ENCODE results near the gene PREX1.
A peak's percentile ranks its signal among the peaks of the same experiment; 100 is the strongest.

The PREX1 gene

GRCh38 chr20:48688579-48688978 lies 139.2 kb downstream of the PREX1 start:
- no CpG with 5 or more reads among the region's 8 CpGs for WGBS, 2 donors (ENCODE audit: extremely low coverage in 2 of 2, insufficient read length in 2 of 2, insufficient replicate concordance in 1 of 2)
- no peak overlapping the region for H3K27ac ChIP-seq (replicated peaks; ENCODE audit: low read length)
- H3K14ac ChIP-seq (ENCODE audit: low read length) = peak overlapping the region; percentile 21

GRCh38 chr20:48687117-48687800 lies 140.5 kb downstream of the PREX1 start:
- Histone ChIP-seq H3K9me3 (replicated peaks in 1 of 2; ENCODE audit: control insufficient read depth in 2 of 2, insufficient read depth in 1 of 2, low read depth in 1 of 2, low read length in 2 of 2) (no peaks in the 10 kb centered on the region), H3K4me2 (ENCODE audit: insufficient read depth, low read length, poor library complexity, severe bottlenecking) (no peak overlapping the region), H3K36me3 (replicated peaks in 1 of 2; ENCODE audit: control insufficient read depth in 2 of 2, insufficient read depth in 2 of 2, low read length in 2 of 2) (peaks cover 0 to 99% of the 10 kb centered on the region in 2 donors), H3K79me1 (ENCODE audit: low read depth, low read length) (no peaks in the 10 kb centered on the region), H3K27ac (replicated peaks; ENCODE audit: low read length) (no peak overlapping the region), H2BK15ac (ENCODE audit: low read length) (peak overlapping the region; percentile 5), H4K8ac (ENCODE audit: low read depth, low read length) (no peak overlapping the region), H3K18ac (ENCODE audit: low read length) (no peak overlapping the region), H4K91ac (ENCODE audit: low read depth, low read length, poor library complexity) (no peak overlapping the region), H2AK5ac (ENCODE audit: low read depth, low read length) (no peak overlapping the region), H3K14ac (ENCODE audit: low read length) (no peak overlapping the region), H3K4me1 (ENCODE audit: control insufficient read depth in 2 of 2, insufficient read depth in 1 of 2, low read depth in 1 of 2, low read length in 2 of 2) (peaks cover 0 to 24% of the 10 kb centered on the region in 2 donors), H2BK5ac (ENCODE audit: low read length) (no peak overlapping the region), H2BK120ac (ENCODE audit: low read depth, low read length) (no peak overlapping the region), H3K9ac (ENCODE audit: low read depth, low read length, poor library complexity) (no peak overlapping the region), H3K27me3 (ENCODE audit: control insufficient read depth in 3 of 3, insufficient read depth in 3 of 3, low read depth in 1 of 3, low read length in 3 of 3) (no peaks in the 10 kb centered on the region), H2AFZ (ENCODE audit: low read length) (no peak overlapping the region), H2BK12ac (ENCODE audit: low read length) (no peak overlapping the region), H3K4me3 (ENCODE audit: low read length in 2 of 2) (no peak overlapping the region), H3K23ac (ENCODE audit: low read depth, low read length, poor library complexity) (no peak overlapping the region), H3K4ac (ENCODE audit: low read length) (no peak overlapping the region)
- WGBS, 2 donors (ENCODE audit: extremely low coverage in 2 of 2, insufficient read length in 2 of 2, insufficient replicate concordance in 1 of 2) = no CpG with 5 or more reads among the region's 10 CpGs
- no peak for DNase-seq (ENCODE audit: low spot score)

More at GRCh38 chr20:48688579-48688978, 139.2 kb downstream of the PREX1 start:
- Histone ChIP-seq H2BK15ac (ENCODE audit: low read length) (no peak overlapping the region), H4K91ac (ENCODE audit: low read depth, low read length, poor library complexity) (no peak overlapping the region), H3K4ac (ENCODE audit: low read length) (no peak overlapping the region), H3K36me3 (replicated peaks in 1 of 2; ENCODE audit: control insufficient read depth in 2 of 2, insufficient read depth in 2 of 2, low read length in 2 of 2) (peaks cover 0 to 99% of the 10 kb centered on the region in 2 donors), H3K4me2 (ENCODE audit: insufficient read depth, low read length, poor library complexity, severe bottlenecking) (no peak overlapping the region), H2BK12ac (ENCODE audit: low read length) (peak overlapping the region; percentile 23), H2AFZ (ENCODE audit: low read length) (no peak overlapping the region), H3K4me3 (ENCODE audit: low read length in 2 of 2) (no peak overlapping the region), H2AK5ac (ENCODE audit: low read depth, low read length) (peak overlapping the region; percentile 51), H3K18ac (ENCODE audit: low read length) (no peak overlapping the region), H3K23ac (ENCODE audit: low read depth, low read length, poor library complexity) (no peak overlapping the region), H3K9ac (ENCODE audit: low read depth, low read length, poor library complexity) (no peak overlapping the region), H3K27me3 (ENCODE audit: control insufficient read depth in 3 of 3, insufficient read depth in 3 of 3, low read depth in 1 of 3, low read length in 3 of 3) (no peaks in the 10 kb centered on the region), H2BK5ac (ENCODE audit: low read length) (peak overlapping the region; percentile 46), H3K9me3 (replicated peaks in 1 of 2; ENCODE audit: control insufficient read depth in 2 of 2, insufficient read depth in 1 of 2, low read depth in 1 of 2, low read length in 2 of 2) (no peaks in the 10 kb centered on the region), H2BK120ac (ENCODE audit: low read depth, low read length) (no peak overlapping the region), H3K4me1 (ENCODE audit: control insufficient read depth in 2 of 2, insufficient read depth in 1 of 2, low read depth in 1 of 2, low read length in 2 of 2) (peaks cover 0 to 15% of the 10 kb centered on the region in 2 donors), H4K8ac (ENCODE audit: low read depth, low read length) (no peak overlapping the region), H3K79me1 (ENCODE audit: low read depth, low read length) (no peaks in the 10 kb centered on the region)
- no peak for DNase-seq (ENCODE audit: low spot score)

- no peak overlapping the region for H3K14ac ChIP-seq (ENCODE audit: low read length)
- H2AK5ac ChIP-seq (ENCODE audit: low read depth, low read length) = no peak overlapping the region
- no peak overlapping the region for H3K23ac ChIP-seq (ENCODE audit: low read depth, low read length, poor library complexity)
- no CpG with 5 or more reads among the region's 19 CpGs for WGBS, 2 donors (ENCODE audit: extremely low coverage in 2 of 2, insufficient read length in 2 of 2, insufficient replicate concordance in 1 of 2)
- no peak overlapping the region for H2AFZ ChIP-seq (ENCODE audit: low read length)
- peaks cover 0 to 99% of the 10 kb centered on the region in 2 donors for H3K36me3 ChIP-seq (replicated peaks in 1 of 2; ENCODE audit: control insufficient read depth in 2 of 2, insufficient read depth in 2 of 2, low read length in 2 of 2)
- H3K18ac ChIP-seq (ENCODE audit: low read length) = peak overlapping the region; percentile 65
- DNase-seq (ENCODE audit: low spot score) = no peak
- no peaks in the 10 kb centered on the region for H3K9me3 ChIP-seq (replicated peaks in 1 of 2; ENCODE audit: control insufficient read depth in 2 of 2, insufficient read depth in 1 of 2, low read depth in 1 of 2, low read length in 2 of 2)
- H4K91ac ChIP-seq (ENCODE audit: low read depth, low read length, poor library complexity) = no peak overlapping the region
- H3K27me3 ChIP-seq (ENCODE audit: control insufficient read depth in 3 of 3, insufficient read depth in 3 of 3, low read depth in 1 of 3, low read length in 3 of 3) = no peaks in the 10 kb centered on the region
- H3K27ac ChIP-seq (replicated peaks; ENCODE audit: low read length) = no peak overlapping the region
- H4K8ac ChIP-seq (ENCODE audit: low read depth, low read length) = no peak overlapping the region
- no peak overlapping the region for H3K4me2 ChIP-seq (ENCODE audit: insufficient read depth, low read length, poor library complexity, severe bottlenecking)
- H2BK5ac ChIP-seq (ENCODE audit: low read length) = no peak overlapping the region
- H3K4ac ChIP-seq (ENCODE audit: low read length) = no peak overlapping the region
- H2BK120ac ChIP-seq (ENCODE audit: low read depth, low read length) = no peak overlapping the region
- no peak overlapping the region for H3K4me3 ChIP-seq (ENCODE audit: low read length in 2 of 2)
- H3K79me1 ChIP-seq (ENCODE audit: low read depth, low read length) = no peaks in the 10 kb centered on the region
- peaks cover 0 to 27% of the 10 kb centered on the region in 2 donors for H3K4me1 ChIP-seq (ENCODE audit: control insufficient read depth in 2 of 2, insufficient read depth in 1 of 2, low read depth in 1 of 2, low read length in 2 of 2)
- H2BK12ac ChIP-seq (ENCODE audit: low read length) = peak overlapping the region; percentile 4
- no peak overlapping the region for H3K9ac ChIP-seq (ENCODE audit: low read depth, low read length, poor library complexity)
- no peak overlapping the region for H2BK15ac ChIP-seq (ENCODE audit: low read length)
Observed at GRCh38 chr20:48686238-48687116, 141.3 kb downstream of the PREX1 start.

- no peaks in the 10 kb centered on the region for H3K27me3 ChIP-seq (ENCODE audit: control insufficient read depth in 3 of 3, insufficient read depth in 3 of 3, low read depth in 1 of 3, low read length in 3 of 3)
- no peak overlapping the region for H4K8ac ChIP-seq (ENCODE audit: low read depth, low read length)
- H3K9me3 ChIP-seq (replicated peaks in 1 of 2; ENCODE audit: control insufficient read depth in 2 of 2, insufficient read depth in 1 of 2, low read depth in 1 of 2, low read length in 2 of 2) = no peaks in the 10 kb centered on the region
- H3K9ac ChIP-seq (ENCODE audit: low read depth, low read length, poor library complexity) = no peak overlapping the region
- H2AFZ ChIP-seq (ENCODE audit: low read length) = no peak overlapping the region
- peaks cover 0 to 27% of the 10 kb centered on the region in 2 donors for H3K4me1 ChIP-seq (ENCODE audit: control insufficient read depth in 2 of 2, insufficient read depth in 1 of 2, low read depth in 1 of 2, low read length in 2 of 2)
- H3K4me2 ChIP-seq (ENCODE audit: insufficient read depth, low read length, poor library complexity, severe bottlenecking) = no peak overlapping the region
- H3K4ac ChIP-seq (ENCODE audit: low read length) = no peak overlapping the region
- H2AK5ac ChIP-seq (ENCODE audit: low read depth, low read length) = no peak overlapping the region
- H2BK12ac ChIP-seq (ENCODE audit: low read length) = no peak overlapping the region
- H4K91ac ChIP-seq (ENCODE audit: low read depth, low read length, poor library complexity) = no peak overlapping the region
- no peak overlapping the region for H3K27ac ChIP-seq (replicated peaks; ENCODE audit: low read length)
- H2BK5ac ChIP-seq (ENCODE audit: low read length) = no peak overlapping the region
- H3K4me3 ChIP-seq (ENCODE audit: low read length in 2 of 2) = no peak overlapping the region
- no peak overlapping the region for H2BK15ac ChIP-seq (ENCODE audit: low read length)
- no peak overlapping the region for H3K23ac ChIP-seq (ENCODE audit: low read depth, low read length, poor library complexity)
- DNase-seq (ENCODE audit: low spot score) = no peak
- no CpG with 5 or more reads among the region's 8 CpGs for WGBS, 2 donors (ENCODE audit: extremely low coverage in 2 of 2, insufficient read length in 2 of 2, insufficient replicate concordance in 1 of 2)
- H3K18ac ChIP-seq (ENCODE audit: low read length) = no peak overlapping the region
- H2BK120ac ChIP-seq (ENCODE audit: low read depth, low read length) = no peak overlapping the region
- H3K14ac ChIP-seq (ENCODE audit: low read length) = no peak overlapping the region
- H3K36me3 ChIP-seq (replicated peaks in 1 of 2; ENCODE audit: control insufficient read depth in 2 of 2, insufficient read depth in 2 of 2, low read length in 2 of 2) = peaks cover 0 to 99% of the 10 kb centered on the region in 2 donors
- H3K79me1 ChIP-seq (ENCODE audit: low read depth, low read length) = no peaks in the 10 kb centered on the region
Observed at GRCh38 chr20:48685300-48685699, 142.5 kb downstream of the PREX1 start.
